ENCODE measurements around the gene PRKAR1B.

GRCh38 chr7:594212-594913 lies 132.7 kb downstream of the PRKAR1B start:
- TF ChIP-seq CTCF (IDR thresholded peaks at IDR 0.05) = no peak
- TF ChIP-seq POLR2A (IDR thresholded peaks at IDR 0.05) = no peak
